CD4-positive, alpha-beta T cell (primary cell): ENCODE data around the gene OCA2. TPM values are rescaled to one million over a fixed set of nuclear protein-coding genes. Genes with fewer than 3 reads are reported as not detected.

Experiments
- ATAC-seq: fragments of 200-7000 bp; cut with Tn5 transposase; one replicate; pipeline ENCODE4 v1.10.0; 2022; ENCODE audit warnings: mild to moderate bottlenecking; ENCODE audit not compliant: poor library complexity
- CTCF ChIA-PET: fragments of 350-600 bp; sonication (Branson Sonifier 250); formaldehyde crosslinking; loops from one replicate; lab custom pipeline; 2021; ENCODE audit warnings: antibody characterized with exemption, inconsistent platforms; lab: Charles Lee
- POLR2A ChIA-PET: fragments of 350-600 bp; sonication (Branson Sonifier 250); formaldehyde crosslinking; loops from one replicate; lab custom pipeline; 2021; ENCODE audit warnings: antibody characterized with exemption, inconsistent platforms; lab: Charles Lee
- DNase-seq, 14 experiments: peaks; one replicate each; pipeline ENCODE4 v3.0.0-alpha.2; 2013 to 2020; ENCODE audit warnings: mixed read lengths in 2 of 14
- H3K27ac ChIP-seq, 2 donors: one replicate each; pipeline versions ENCODE4 v1.5.1 to v1.7.0; 2013; ENCODE audit warnings: low read length in 2 of 2, low read depth in 1 of 2, mild to moderate bottlenecking in 1 of 2
- H3K27me3 ChIP-seq, 2 experiments: 1 replicate in 1 of 2; 2 replicates in 1 of 2; pipeline versions ENCODE4 v1.6.1 to v1.7.0; 2013; ENCODE audit warnings: low read length in 2 of 2, control low read depth in 1 of 2, mild to moderate bottlenecking in 1 of 2, moderate library complexity in 1 of 2; ENCODE audit not compliant: insufficient read depth in 2 of 2, control insufficient read depth in 1 of 2
- H3K36me3 ChIP-seq: one replicate; pipeline ENCODE4 v1.6.1; 2013; ENCODE audit warnings: low read length, control low read depth; ENCODE audit not compliant: insufficient read depth
- H3K4me1 ChIP-seq: one replicate; pipeline ENCODE4 v1.6.1; 2013; ENCODE audit warnings: low read length, control low read depth; ENCODE audit not compliant: insufficient read depth
- H3K4me3 ChIP-seq: one replicate; pipeline ENCODE4 v1.5.1; 2013; ENCODE audit warnings: mild to moderate bottlenecking, low read length, moderate library complexity
- H3K9me3 ChIP-seq, 2 experiments: 1 replicate in 1 of 2; 2 replicates in 1 of 2; pipeline versions ENCODE4 v1.6.1 to v1.7.0; 2013; ENCODE audit warnings: low read length in 2 of 2, mild to moderate bottlenecking in 2 of 2, control low read depth in 1 of 2, moderate library complexity in 1 of 2; ENCODE audit not compliant: control insufficient read depth in 1 of 2, insufficient read depth in 1 of 2
- H3K27ac Mint-ChIP-seq: one replicate; pipeline ENCODE4 v1.8.0; 2020; ENCODE audit warnings: mixed read lengths
- H3K27me3 Mint-ChIP-seq: one replicate; pipeline ENCODE4 v1.8.0; 2021; ENCODE audit warnings: mixed read lengths
- H3K36me3 Mint-ChIP-seq: one replicate; pipeline ENCODE4 v1.8.0; 2021; ENCODE audit warnings: low read depth, mixed read lengths
- H3K4me1 Mint-ChIP-seq: one replicate; pipeline ENCODE4 v1.8.0; 2021; ENCODE audit warnings: low read depth, mixed read lengths
- H3K4me3 Mint-ChIP-seq: one replicate; pipeline ENCODE4 v1.8.0; 2020; ENCODE audit warnings: mild to moderate bottlenecking, mixed read lengths
- H3K9me3 Mint-ChIP-seq: one replicate; pipeline ENCODE4 v1.8.0; 2020; ENCODE audit warnings: mixed read lengths
- intact Hi-C, 2 experiments: fragments of 100-400 bp; cut with DNase I in 1 of 2; cut with micrococcal nuclease in 1 of 2; formaldehyde crosslinking; loops; one replicate each; pipeline versions ENCODE4 v1.15.1 to v1.9.0; 2023 to 2025; cut with DNase I, micrococcal nuclease
- total RNA-seq, 174 experiments: library from RNA in 2 of 174; stranded (reverse) in 2 of 174; gene quantifications; one replicate each; pipeline ENCODE4 v1.2.3 and lab custom pipeline; 2021 to 2026
- TF ChIP-seq, protein P1 (sequence below): fragments of 200-600 bp; IDR thresholded peaks from one replicate; pipeline ENCODE4 v1.8.0; 2022; ENCODE audit warnings: antibody characterized with exemption, mild to moderate bottlenecking

Gene OCA2
- total RNA-seq, 2 experiments from 2014 or later = not detected

GRCh38 chr15:28066231-28066630 is 32.9 kb downstream of the OCA2 start:
- POLR2A ChIA-PET = no interaction called here
- no peaks in the 10 kb centered on the region for H3K4me1 Mint-ChIP-seq
- peaks cover 31% of the 10 kb centered on the region for H3K27me3 Mint-ChIP-seq

DNA sequence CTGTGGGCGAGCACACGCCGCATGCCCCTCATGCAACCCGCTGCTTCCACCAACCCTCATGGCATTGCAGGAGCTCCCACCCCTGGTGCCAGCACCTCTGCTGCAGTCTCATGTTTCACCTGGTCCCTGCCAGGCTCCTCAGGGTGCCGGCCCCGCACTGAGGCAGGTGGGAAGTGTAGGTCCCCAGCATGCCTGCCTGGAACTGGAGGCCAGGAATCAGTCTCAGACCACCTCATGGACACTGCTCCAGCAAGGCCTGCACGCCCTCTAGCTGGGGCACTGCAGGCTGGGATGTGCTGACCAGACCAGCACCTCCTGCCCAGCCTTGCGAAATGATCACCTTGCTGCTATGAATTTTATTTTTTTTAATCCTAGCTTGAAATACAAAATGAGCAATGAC is 39.1 kb downstream of the OCA2 start:
- intact Hi-C loops = no loop called here
- Mint-ChIP-seq H3K9me3 (peaks cover 10% of the 10 kb centered on the region), H3K4me1 (no peaks in the 10 kb centered on the region), H3K4me3 (no peak overlapping the region), H3K36me3 (no peaks in the 10 kb centered on the region), H3K27ac (no peak overlapping the region), H3K27me3 (no peaks in the 10 kb centered on the region)
- ChIA-PET POLR2A (no interaction called here), CTCF (no interaction called here)
- no peak for DNase-seq
- Histone ChIP-seq H3K4me1 (no peaks in the 10 kb centered on the region), H3K9me3 (peaks cover 8 to 22% of the 10 kb centered on the region in 2 experiments), H3K4me3 (no peak overlapping the region), H3K36me3 (no peaks in the 10 kb centered on the region), H3K27ac (no peak overlapping the region), H3K27me3 (peaks cover 0 to 3% of the 10 kb centered on the region in 2 experiments)
- ATAC-seq = no peak
- TF ChIP-seq, protein P1, sequence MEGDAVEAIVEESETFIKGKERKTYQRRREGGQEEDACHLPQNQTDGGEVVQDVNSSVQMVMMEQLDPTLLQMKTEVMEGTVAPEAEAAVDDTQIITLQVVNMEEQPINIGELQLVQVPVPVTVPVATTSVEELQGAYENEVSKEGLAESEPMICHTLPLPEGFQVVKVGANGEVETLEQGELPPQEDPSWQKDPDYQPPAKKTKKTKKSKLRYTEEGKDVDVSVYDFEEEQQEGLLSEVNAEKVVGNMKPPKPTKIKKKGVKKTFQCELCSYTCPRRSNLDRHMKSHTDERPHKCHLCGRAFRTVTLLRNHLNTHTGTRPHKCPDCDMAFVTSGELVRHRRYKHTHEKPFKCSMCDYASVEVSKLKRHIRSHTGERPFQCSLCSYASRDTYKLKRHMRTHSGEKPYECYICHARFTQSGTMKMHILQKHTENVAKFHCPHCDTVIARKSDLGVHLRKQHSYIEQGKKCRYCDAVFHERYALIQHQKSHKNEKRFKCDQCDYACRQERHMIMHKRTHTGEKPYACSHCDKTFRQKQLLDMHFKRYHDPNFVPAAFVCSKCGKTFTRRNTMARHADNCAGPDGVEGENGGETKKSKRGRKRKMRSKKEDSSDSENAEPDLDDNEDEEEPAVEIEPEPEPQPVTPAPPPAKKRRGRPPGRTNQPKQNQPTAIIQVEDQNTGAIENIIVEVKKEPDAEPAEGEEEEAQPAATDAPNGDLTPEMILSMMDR = no peak

More at GRCh38 chr15:28066231-28066630, 32.9 kb downstream of the OCA2 start:
- H3K27ac ChIP-seq = no peak overlapping the region
- peaks cover 0 to 23% of the 10 kb centered on the region in 2 experiments for H3K9me3 ChIP-seq
- H3K4me3 Mint-ChIP-seq = no peak overlapping the region
- no peaks in the 10 kb centered on the region for H3K27me3 ChIP-seq
- ATAC-seq (no peak), DNase-seq (no peak)
- no peaks in the 10 kb centered on the region for H3K4me1 ChIP-seq
- TF ChIP-seq, protein P1 = no peak
- H3K36me3 Mint-ChIP-seq = no peaks in the 10 kb centered on the region
- no peak overlapping the region for H3K27ac Mint-ChIP-seq
- peaks cover 9% of the 10 kb centered on the region for H3K9me3 Mint-ChIP-seq
- no peaks in the 10 kb centered on the region for H3K36me3 ChIP-seq
- CTCF ChIA-PET = no interaction called here
- H3K4me3 ChIP-seq = no peak overlapping the region
- intact Hi-C loops = no loop called here

- Histone ChIP-seq H3K27ac (no peak overlapping the region), H3K4me1 (no peaks in the 10 kb centered on the region), H3K4me3 (no peak overlapping the region), H3K27me3 (peaks cover 0 to 3% of the 10 kb centered on the region in 2 experiments), H3K36me3 (no peaks in the 10 kb centered on the region), H3K9me3 (peaks cover 5 to 8% of the 10 kb centered on the region in 2 experiments)
- TF ChIP-seq, protein P1 = no peak
- intact Hi-C loops = no loop called here
- Mint-ChIP-seq H3K36me3 (no peaks in the 10 kb centered on the region), H3K27me3 (no peaks in the 10 kb centered on the region), H3K4me1 (no peaks in the 10 kb centered on the region), H3K9me3 (peaks cover 4% of the 10 kb centered on the region), H3K4me3 (no peak overlapping the region), H3K27ac (no peak overlapping the region)
- CTCF ChIA-PET = no interaction called here
- POLR2A ChIA-PET = no interaction called here
- DNase-seq (no peak), ATAC-seq (no peak)
These were observed 41.0 kb downstream of the OCA2 start for GRCh38 chr15:28058082-28058481.
